H9 (cell line): ENCODE measurements around the gene TRAK2. TPM values are rescaled to one million over a fixed set of nuclear protein-coding genes. Genes with fewer than 3 reads are reported as not detected.

Source experiments
- DNase-seq: peaks from one replicate; pipeline ENCODE4 v3.0.0-alpha.2; 2017
- H2AFZ ChIP-seq: one replicate; pipeline ENCODE4 v1.6.1; 2013; ENCODE audit warnings: mild to moderate bottlenecking, low read length, control low read depth, moderate library complexity
- H2AK5ac ChIP-seq: 2 replicates; pipeline ENCODE4 v1.6.1; 2013; ENCODE audit warnings: low read length, control low read depth, mixed read lengths; ENCODE audit not compliant: insufficient read length
- H2BK120ac ChIP-seq: one replicate; pipeline ENCODE4 v1.6.1; 2013; ENCODE audit warnings: low read depth, mild to moderate bottlenecking, low read length, control low read depth, inconsistent platforms; ENCODE audit not compliant: poor library complexity, severe bottlenecking
- H2BK12ac ChIP-seq: 2 replicates; pipeline ENCODE4 v1.6.1; 2013; ENCODE audit warnings: low read length, control low read depth, mixed read lengths, low read depth; ENCODE audit not compliant: insufficient read length
- H2BK15ac ChIP-seq: 2 replicates; pipeline ENCODE4 v1.6.1; 2013; ENCODE audit warnings: low read depth, low read length, control low read depth
- H2BK20ac ChIP-seq: one replicate; pipeline ENCODE4 v1.6.1; 2013; ENCODE audit warnings: low read depth, mild to moderate bottlenecking, low read length, control low read depth, inconsistent platforms; ENCODE audit not compliant: poor library complexity, severe bottlenecking
- H2BK5ac ChIP-seq: 2 replicates; pipeline ENCODE4 v1.6.1; 2013; ENCODE audit warnings: low read length, control low read depth, mixed read lengths; ENCODE audit not compliant: insufficient read length
- H3K14ac ChIP-seq: 2 replicates; pipeline ENCODE4 v1.6.1; 2013; ENCODE audit warnings: low read length, control low read depth; ENCODE audit not compliant: insufficient read depth
- H3K18ac ChIP-seq: 2 replicates; pipeline ENCODE4 v1.6.1; 2013; ENCODE audit warnings: low read depth, mild to moderate bottlenecking, mixed read lengths, low read length, control low read depth; ENCODE audit not compliant: insufficient read length
- H3K23ac ChIP-seq: 2 replicates; pipeline ENCODE4 v1.6.1; 2013; ENCODE audit warnings: low read length, control low read depth, mixed read lengths, low read depth; ENCODE audit not compliant: insufficient read length
- H3K23me2 ChIP-seq: 2 replicates; pipeline ENCODE4 v1.6.1; 2013; ENCODE audit warnings: low read depth, mild to moderate bottlenecking, mixed read lengths, low read length, control low read depth; ENCODE audit not compliant: insufficient read length, poor library complexity, severe bottlenecking
- H3K27ac ChIP-seq: 2 replicates; pipeline ENCODE4 v1.5.1; 2013; ENCODE audit warnings: low read length, control low read depth, mixed read lengths, low read depth; ENCODE audit not compliant: insufficient read length
- H3K27me3 ChIP-seq: 2 replicates; pipeline ENCODE4 v1.6.1; 2013; ENCODE audit warnings: low read length, control low read depth, inconsistent platforms; ENCODE audit not compliant: insufficient read depth
- H3K4ac ChIP-seq: 2 replicates; pipeline ENCODE4 v1.6.1; 2013; ENCODE audit warnings: low read depth, mild to moderate bottlenecking, control low read depth, inconsistent platforms, low read length, moderate library complexity
- H3K4me1 ChIP-seq: 2 replicates; pipeline ENCODE4 v1.6.1; 2013; ENCODE audit warnings: low read length, control low read depth, inconsistent platforms; ENCODE audit not compliant: insufficient read depth
- H3K4me2 ChIP-seq: 2 replicates; pipeline ENCODE4 v1.6.1; 2013; ENCODE audit warnings: low read length, control low read depth, mixed read lengths; ENCODE audit not compliant: insufficient read length, insufficient read depth
- H3K56ac ChIP-seq: 2 replicates; pipeline ENCODE4 v1.6.1; 2013; ENCODE audit warnings: low read depth, mild to moderate bottlenecking, mixed read lengths, low read length, control low read depth; ENCODE audit not compliant: insufficient read length
- H3K79me1 ChIP-seq: 2 replicates; pipeline ENCODE4 v1.6.1; 2013; ENCODE audit warnings: low read depth, mild to moderate bottlenecking, moderate library complexity, low read length, control low read depth, inconsistent platforms; ENCODE audit not compliant: insufficient read depth, poor library complexity, severe bottlenecking
- H3K79me2 ChIP-seq: 2 replicates; pipeline ENCODE4 v1.6.1; 2013; ENCODE audit warnings: low read length, control low read depth, inconsistent platforms; ENCODE audit not compliant: insufficient read depth
- H3K9ac ChIP-seq: 2 replicates; pipeline ENCODE4 v1.6.1; 2013; ENCODE audit warnings: low read length, control low read depth, mixed read lengths; ENCODE audit not compliant: insufficient read length; ENCODE audit errors: extremely low read depth
- H3K9me3 ChIP-seq: one replicate; pipeline ENCODE4 v1.6.1; 2013; ENCODE audit warnings: low read depth, low read length, inconsistent platforms; ENCODE audit not compliant: control insufficient read depth
- H3T11ph ChIP-seq: one replicate; pipeline ENCODE4 v1.6.1; 2013; ENCODE audit warnings: mild to moderate bottlenecking, low read length, control low read depth, inconsistent platforms
- H4K20me1 ChIP-seq: one replicate; pipeline ENCODE4 v1.6.1; 2013; ENCODE audit not compliant: control insufficient read depth, insufficient read length, insufficient read depth
- H4K5ac ChIP-seq: 2 replicates; pipeline ENCODE4 v1.6.1; 2013; ENCODE audit warnings: low read depth, mild to moderate bottlenecking, mixed read lengths, low read length, control low read depth; ENCODE audit not compliant: insufficient read length
- H4K8ac ChIP-seq: replicated peaks from 2 replicates; pipeline ENCODE4 v1.6.1; 2013; ENCODE audit warnings: low read length, control low read depth, mixed read lengths, low read depth; ENCODE audit not compliant: insufficient read length
- H4K91ac ChIP-seq: 2 replicates; pipeline ENCODE4 v1.6.1; 2013; ENCODE audit warnings: low read depth, mild to moderate bottlenecking, moderate library complexity, mixed read lengths, low read length, control low read depth; ENCODE audit not compliant: insufficient read length
- H3K27ac Mint-ChIP-seq, 3 experiments: 2 replicates in 2 of 3; 3 replicates in 1 of 3; pipeline ENCODE4 v1.8.0; 2020 to 2021; ENCODE audit warnings: mixed read lengths in 3 of 3, mild to moderate bottlenecking in 1 of 3, moderate library complexity in 1 of 3
- H3K27me3 Mint-ChIP-seq: 2 replicates; pipeline ENCODE4 v1.8.0; 2021; ENCODE audit warnings: low read depth, mild to moderate bottlenecking, moderate library complexity, mixed read lengths
- H3K36me3 Mint-ChIP-seq, 3 experiments: 2 replicates in 2 of 3; 3 replicates in 1 of 3; pipeline ENCODE4 v1.8.0; 2020 to 2021; ENCODE audit warnings: low read depth in 3 of 3, mixed read lengths in 3 of 3; ENCODE audit not compliant: insufficient read depth in 1 of 3
- H3K4me1 Mint-ChIP-seq, 2 experiments: 2 replicates each; pipeline ENCODE4 v1.8.0; 2020; ENCODE audit warnings: mixed read lengths in 2 of 2
- H3K4me3 Mint-ChIP-seq, 2 experiments: 2 replicates in 1 of 2; 3 replicates in 1 of 2; pipeline ENCODE4 v1.8.0; 2020 to 2021; ENCODE audit warnings: mild to moderate bottlenecking in 2 of 2, mixed read lengths in 2 of 2, moderate library complexity in 1 of 2
- H3K9me3 Mint-ChIP-seq, 2 experiments: 2 replicates in 1 of 2; 3 replicates in 1 of 2; pipeline ENCODE4 v1.8.0; 2020; ENCODE audit warnings: mild to moderate bottlenecking in 2 of 2, mixed read lengths in 2 of 2, moderate library complexity in 1 of 2
- WGBS: extraction: QIAGEN DNeasy Blood & Tissue Kit; methylation state at CpG from one replicate; pipeline ENCODE4 v1.1.7; 2013; ENCODE audit warnings: missing lambda C conversion rate, low lambda C conversion rate, mixed read lengths; ENCODE audit not compliant: insufficient read length; ENCODE audit errors: extremely low coverage; 5-methylcytosine and 5-hydroxymethylcytosine counted together
- total RNA-seq: library from RNA; stranded (reverse); gene quantifications from 2 replicates; pipeline ENCODE4 v1.2.1, GENCODE V29; 2021
- TF ChIP-seq, protein P1 (sequence below): fragments of 200-600 bp; sonication (generic); conservative IDR thresholded peaks from 3 replicates; pipeline ENCODE4 v1.8.0; 2021; ENCODE audit warnings: antibody characterized with exemption, mild to moderate bottlenecking

Gene TRAK2
- total RNA-seq, 1 experiment from 2014 or later = 14.2 TPM

- H3K4me1 ChIP-seq = no peaks in the 10 kb centered on the region
- H4K91ac ChIP-seq = no peak overlapping the region
- H4K20me1 ChIP-seq = no peaks in the 10 kb centered on the region
- H3K4me2 ChIP-seq = no peak overlapping the region
- H3K23me2 ChIP-seq = no peaks in the 10 kb centered on the region
- H2BK5ac ChIP-seq = no peak overlapping the region
- H2BK120ac ChIP-seq = no peak overlapping the region
- H3K18ac ChIP-seq = no peak overlapping the region
- no peaks in the 10 kb centered on the region for H3K79me1 ChIP-seq
- H3K4me3 Mint-ChIP-seq = no peak overlapping the region
- H3K4me1 Mint-ChIP-seq = 0 out of 4 replicates have a peak, but pooled peaks cover 0 to 3% of the 10 kb centered on the region in 2 experiments
- H3K4ac ChIP-seq = no peak overlapping the region
- H4K8ac ChIP-seq = no peak overlapping the region
- no peaks in the 10 kb centered on the region for H3K27me3 Mint-ChIP-seq
- DNase-seq = no peak
- H3K9ac ChIP-seq = no peak overlapping the region
- H4K5ac ChIP-seq = no peak overlapping the region
- H3K14ac ChIP-seq = no peak overlapping the region
- H3K79me2 ChIP-seq = no peaks in the 10 kb centered on the region
- H3K9me3 Mint-ChIP-seq = no peaks in the 10 kb centered on the region
- WGBS = no CpG with 5 or more reads among the region's 3 CpGs
- H2BK12ac ChIP-seq = no peak overlapping the region
- H2AK5ac ChIP-seq = no peak overlapping the region
- no peaks in the 10 kb centered on the region for H3K9me3 ChIP-seq
- H3K56ac ChIP-seq = no peak overlapping the region
- no peak overlapping the region for H2BK15ac ChIP-seq
- H3K27me3 ChIP-seq = no peaks in the 10 kb centered on the region
- H3T11ph ChIP-seq = no peak overlapping the region
- no peak overlapping the region for H3K27ac ChIP-seq
- 0 out of 7 replicates have a peak overlapping the region, but pooled peaks of 1 of the 3 experiments have one; percentile 30 for H3K27ac Mint-ChIP-seq
- H3K23ac ChIP-seq = no peak overlapping the region
- H2BK20ac ChIP-seq = no peak overlapping the region
- no peaks in the 10 kb centered on the region for H3K36me3 Mint-ChIP-seq
- no peak overlapping the region for H2AFZ ChIP-seq
- TF ChIP-seq, protein P1, sequence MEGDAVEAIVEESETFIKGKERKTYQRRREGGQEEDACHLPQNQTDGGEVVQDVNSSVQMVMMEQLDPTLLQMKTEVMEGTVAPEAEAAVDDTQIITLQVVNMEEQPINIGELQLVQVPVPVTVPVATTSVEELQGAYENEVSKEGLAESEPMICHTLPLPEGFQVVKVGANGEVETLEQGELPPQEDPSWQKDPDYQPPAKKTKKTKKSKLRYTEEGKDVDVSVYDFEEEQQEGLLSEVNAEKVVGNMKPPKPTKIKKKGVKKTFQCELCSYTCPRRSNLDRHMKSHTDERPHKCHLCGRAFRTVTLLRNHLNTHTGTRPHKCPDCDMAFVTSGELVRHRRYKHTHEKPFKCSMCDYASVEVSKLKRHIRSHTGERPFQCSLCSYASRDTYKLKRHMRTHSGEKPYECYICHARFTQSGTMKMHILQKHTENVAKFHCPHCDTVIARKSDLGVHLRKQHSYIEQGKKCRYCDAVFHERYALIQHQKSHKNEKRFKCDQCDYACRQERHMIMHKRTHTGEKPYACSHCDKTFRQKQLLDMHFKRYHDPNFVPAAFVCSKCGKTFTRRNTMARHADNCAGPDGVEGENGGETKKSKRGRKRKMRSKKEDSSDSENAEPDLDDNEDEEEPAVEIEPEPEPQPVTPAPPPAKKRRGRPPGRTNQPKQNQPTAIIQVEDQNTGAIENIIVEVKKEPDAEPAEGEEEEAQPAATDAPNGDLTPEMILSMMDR = no peak
Measured at GRCh38 chr2:201403880-201404279, 47.4 kb downstream of the TRAK2 start.
